ENCODE results near the gene C9orf72. TPM values are rescaled to one million over a fixed set of nuclear protein-coding genes. Genes with fewer than 3 reads are reported as not detected.

Gene C9orf72
- total and polyA plus RNA-seq, 2 of the 13 experiments (the other 11 are each of a cell fraction or from before 2014, with no cell fraction given): 3.1 to 5.9 TPM

DNA sequence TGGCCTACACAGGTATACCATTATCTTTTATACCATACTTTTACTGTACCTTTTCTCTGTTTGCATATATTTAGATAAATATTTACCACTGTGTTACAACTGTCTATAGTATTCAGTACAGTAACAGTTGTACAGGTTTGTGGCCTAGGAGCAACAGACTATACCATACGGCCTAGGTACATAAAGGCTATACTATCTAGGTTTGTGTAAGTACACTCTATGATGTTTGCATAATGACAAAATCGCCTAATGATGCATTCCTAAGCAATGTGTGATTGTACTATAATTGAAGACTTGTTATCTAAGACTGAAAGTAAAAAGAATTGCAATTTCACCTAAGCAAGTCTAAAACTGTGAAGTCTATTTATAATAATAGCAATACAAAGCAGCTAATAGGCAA lies 3.9 kb downstream of the C9orf72 start (continued):
- TF ChIP-seq, protein P1, sequence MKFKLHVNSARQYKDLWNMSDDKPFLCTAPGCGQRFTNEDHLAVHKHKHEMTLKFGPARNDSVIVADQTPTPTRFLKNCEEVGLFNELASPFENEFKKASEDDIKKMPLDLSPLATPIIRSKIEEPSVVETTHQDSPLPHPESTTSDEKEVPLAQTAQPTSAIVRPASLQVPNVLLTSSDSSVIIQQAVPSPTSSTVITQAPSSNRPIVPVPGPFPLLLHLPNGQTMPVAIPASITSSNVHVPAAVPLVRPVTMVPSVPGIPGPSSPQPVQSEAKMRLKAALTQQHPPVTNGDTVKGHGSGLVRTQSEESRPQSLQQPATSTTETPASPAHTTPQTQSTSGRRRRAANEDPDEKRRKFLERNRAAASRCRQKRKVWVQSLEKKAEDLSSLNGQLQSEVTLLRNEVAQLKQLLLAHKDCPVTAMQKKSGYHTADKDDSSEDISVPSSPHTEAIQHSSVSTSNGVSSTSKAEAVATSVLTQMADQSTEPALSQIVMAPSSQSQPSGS (CRISPR knock-in tag; IDR thresholded peaks at IDR 0.05): no peak
- TF ChIP-seq KAT8 (CRISPR knock-in tag; IDR thresholded peaks at IDR 0.05): 0 out of 2 replicates have a peak, but pooled peaks have one; percentile 17
- no peak for TF ChIP-seq ZNF234 (CRISPR knock-in tag; conservative IDR thresholded peaks at IDR 0.05)
- TF ChIP-seq, protein P2, sequence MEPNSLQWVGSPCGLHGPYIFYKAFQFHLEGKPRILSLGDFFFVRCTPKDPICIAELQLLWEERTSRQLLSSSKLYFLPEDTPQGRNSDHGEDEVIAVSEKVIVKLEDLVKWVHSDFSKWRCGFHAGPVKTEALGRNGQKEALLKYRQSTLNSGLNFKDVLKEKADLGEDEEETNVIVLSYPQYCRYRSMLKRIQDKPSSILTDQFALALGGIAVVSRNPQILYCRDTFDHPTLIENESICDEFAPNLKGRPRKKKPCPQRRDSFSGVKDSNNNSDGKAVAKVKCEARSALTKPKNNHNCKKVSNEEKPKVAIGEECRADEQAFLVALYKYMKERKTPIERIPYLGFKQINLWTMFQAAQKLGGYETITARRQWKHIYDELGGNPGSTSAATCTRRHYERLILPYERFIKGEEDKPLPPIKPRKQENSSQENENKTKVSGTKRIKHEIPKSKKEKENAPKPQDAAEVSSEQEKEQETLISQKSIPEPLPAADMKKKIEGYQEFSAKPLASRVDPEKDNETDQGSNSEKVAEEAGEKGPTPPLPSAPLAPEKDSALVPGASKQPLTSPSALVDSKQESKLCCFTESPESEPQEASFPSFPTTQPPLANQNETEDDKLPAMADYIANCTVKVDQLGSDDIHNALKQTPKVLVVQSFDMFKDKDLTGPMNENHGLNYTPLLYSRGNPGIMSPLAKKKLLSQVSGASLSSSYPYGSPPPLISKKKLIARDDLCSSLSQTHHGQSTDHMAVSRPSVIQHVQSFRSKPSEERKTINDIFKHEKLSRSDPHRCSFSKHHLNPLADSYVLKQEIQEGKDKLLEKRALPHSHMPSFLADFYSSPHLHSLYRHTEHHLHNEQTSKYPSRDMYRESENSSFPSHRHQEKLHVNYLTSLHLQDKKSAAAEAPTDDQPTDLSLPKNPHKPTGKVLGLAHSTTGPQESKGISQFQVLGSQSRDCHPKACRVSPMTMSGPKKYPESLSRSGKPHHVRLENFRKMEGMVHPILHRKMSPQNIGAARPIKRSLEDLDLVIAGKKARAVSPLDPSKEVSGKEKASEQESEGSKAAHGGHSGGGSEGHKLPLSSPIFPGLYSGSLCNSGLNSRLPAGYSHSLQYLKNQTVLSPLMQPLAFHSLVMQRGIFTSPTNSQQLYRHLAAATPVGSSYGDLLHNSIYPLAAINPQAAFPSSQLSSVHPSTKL (CRISPR knock-in tag; IDR thresholded peaks at IDR 0.05): peak; percentile 65; the same call in 1 of the 2 replicates
- TF ChIP-seq ZNF788 (CRISPR knock-in tag; IDR thresholded peaks at IDR 0.05; ENCODE audit: borderline replicate concordance): no peak
- peak; percentile 37 for TF ChIP-seq SAP130 (CRISPR knock-in tag; IDR thresholded peaks at IDR 0.05; ENCODE audit: low read depth)
- TF ChIP-seq, protein P3, sequence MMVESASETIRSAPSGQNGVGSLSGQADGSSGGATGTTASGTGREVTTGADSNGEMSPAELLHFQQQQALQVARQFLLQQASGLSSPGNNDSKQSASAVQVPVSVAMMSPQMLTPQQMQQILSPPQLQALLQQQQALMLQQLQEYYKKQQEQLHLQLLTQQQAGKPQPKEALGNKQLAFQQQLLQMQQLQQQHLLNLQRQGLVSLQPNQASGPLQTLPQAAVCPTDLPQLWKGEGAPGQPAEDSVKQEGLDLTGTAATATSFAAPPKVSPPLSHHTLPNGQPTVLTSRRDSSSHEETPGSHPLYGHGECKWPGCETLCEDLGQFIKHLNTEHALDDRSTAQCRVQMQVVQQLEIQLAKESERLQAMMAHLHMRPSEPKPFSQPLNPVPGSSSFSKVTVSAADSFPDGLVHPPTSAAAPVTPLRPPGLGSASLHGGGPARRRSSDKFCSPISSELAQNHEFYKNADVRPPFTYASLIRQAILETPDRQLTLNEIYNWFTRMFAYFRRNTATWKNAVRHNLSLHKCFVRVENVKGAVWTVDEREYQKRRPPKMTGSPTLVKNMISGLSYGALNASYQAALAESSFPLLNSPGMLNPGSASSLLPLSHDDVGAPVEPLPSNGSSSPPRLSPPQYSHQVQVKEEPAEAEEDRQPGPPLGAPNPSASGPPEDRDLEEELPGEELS (CRISPR knock-in tag; IDR thresholded peaks at IDR 0.05): 0 out of 2 replicates have a peak, but pooled peaks have one; percentile 15
- peak; percentile 73 for TF ChIP-seq FOXA3 (CRISPR knock-in tag; IDR thresholded peaks at IDR 0.05)
- no peak for TF ChIP-seq YEATS2 (CRISPR knock-in tag; IDR thresholded peaks at IDR 0.05; ENCODE audit: borderline replicate concordance)
- TF ChIP-seq TSC22D2 (CRISPR knock-in tag; IDR thresholded peaks at IDR 0.05; ENCODE audit: borderline replicate concordance): no peak
- TF ChIP-seq FOSL1 (CRISPR knock-in tag; IDR thresholded peaks at IDR 0.05; ENCODE audit: borderline replicate concordance): peak; percentile 57; the same call in 1 of the 2 replicates
- peak; percentile 32 for TF ChIP-seq RARA (CRISPR knock-in tag; IDR thresholded peaks at IDR 0.05)
- no peak for TF ChIP-seq ZNF383 (CRISPR knock-in tag; IDR thresholded peaks at IDR 0.05; ENCODE audit: borderline replicate concordance)
- TF ChIP-seq ZNF839 (CRISPR knock-in tag; IDR thresholded peaks at IDR 0.05; ENCODE audit: borderline replicate concordance): no peak
- TF ChIP-seq JUNB (CRISPR knock-in tag; IDR thresholded peaks at IDR 0.05; ENCODE audit: borderline replicate concordance): peak; percentile 66; the same call in 1 of the 2 replicates
- no peak for TF ChIP-seq ZNF333 (CRISPR knock-in tag; IDR thresholded peaks at IDR 0.05; ENCODE audit: borderline replicate concordance)
- TF ChIP-seq TCF7 (IDR thresholded peaks at IDR 0.05; ENCODE audit: low read depth): peak; percentile 38; the same call in 1 of the 2 replicates
- no peak for TF ChIP-seq ZNF230 (CRISPR knock-in tag; IDR thresholded peaks at IDR 0.05)
- TF ChIP-seq FOXP1 (IDR thresholded peaks at IDR 0.05): no peak
- TF ChIP-seq FOXP1 (CRISPR knock-in tag; IDR thresholded peaks at IDR 0.05): peak; percentile 43
- no peak for TF ChIP-seq ZNF598 (CRISPR knock-in tag; IDR thresholded peaks at IDR 0.05; ENCODE audit: borderline replicate concordance)

All from HepG2 (cell line).